Measurements from ENCODE around the gene TSPAN4. TPM values are rescaled to one million over a fixed set of nuclear protein-coding genes. Genes with fewer than 3 reads are reported as not detected.

TSPAN4 gene
- total RNA-seq, 1 experiment from 2014 or later, result 205 TPM

DNA sequence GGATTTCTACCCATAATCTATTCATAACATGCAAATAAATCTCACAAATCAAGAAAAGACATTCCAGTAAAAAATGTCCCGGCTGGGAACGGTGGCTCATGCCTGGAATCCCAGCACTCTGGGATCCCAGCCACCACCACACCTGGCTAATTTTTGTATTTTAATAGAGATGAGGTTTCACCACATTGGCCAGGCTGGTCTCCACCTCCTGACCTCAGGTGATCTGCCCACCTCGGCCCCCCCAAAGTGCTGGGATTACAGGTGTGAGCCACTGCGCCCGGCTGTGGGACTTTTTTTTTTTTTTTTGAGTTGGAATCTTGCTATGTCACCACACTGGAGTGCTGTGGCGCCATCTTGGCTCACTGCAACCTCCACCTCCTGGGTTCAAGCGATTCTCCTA lies 63.3 kb downstream of the TSPAN4 start:
- no peak for DNase-seq (ENCODE audit: low read depth)

DNA sequence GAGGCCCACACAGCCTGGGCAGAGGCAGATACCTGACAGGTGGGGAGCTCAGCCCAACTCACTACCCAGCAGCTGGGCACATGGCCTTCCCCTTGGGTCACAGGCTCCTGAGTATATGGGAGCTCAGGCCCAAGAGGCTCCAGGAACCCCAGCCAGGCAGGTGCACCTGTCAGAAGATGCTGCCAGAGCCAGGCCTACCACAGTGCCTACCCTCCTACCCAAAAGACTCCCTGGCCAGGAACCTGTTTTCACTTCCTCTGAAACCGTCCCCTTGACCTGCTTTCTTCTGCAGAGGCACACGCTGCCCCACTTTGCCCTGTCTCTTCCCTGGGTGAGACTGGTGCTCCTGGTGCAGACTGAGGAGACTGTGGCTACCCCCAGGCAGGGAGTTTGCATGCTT lies 65.0 kb downstream of the TSPAN4 start:
- DNase-seq (ENCODE audit: low read depth), result no peak

DNA sequence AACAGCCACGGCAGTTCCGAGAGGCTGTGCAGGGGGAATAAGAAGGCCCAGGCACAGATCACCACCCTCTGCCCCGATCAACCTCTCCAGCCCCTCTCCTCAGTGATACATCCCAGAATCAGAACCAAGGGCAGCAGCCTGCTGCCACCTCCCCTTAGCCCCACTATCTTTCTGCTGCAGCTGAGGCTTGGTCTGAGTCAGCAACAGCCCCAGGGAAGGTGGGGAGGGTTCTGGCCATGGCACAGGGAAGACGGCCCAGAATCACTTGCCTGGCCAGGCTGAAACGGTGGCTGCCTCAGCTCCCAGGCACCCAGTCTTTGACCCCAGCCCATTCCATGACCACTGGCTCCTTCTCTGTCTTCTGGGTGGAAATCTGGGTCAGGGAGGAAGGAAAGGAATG lies 65.6 kb downstream of the TSPAN4 start:
- DNase-seq (ENCODE audit: low read depth), result no peak

DNA sequence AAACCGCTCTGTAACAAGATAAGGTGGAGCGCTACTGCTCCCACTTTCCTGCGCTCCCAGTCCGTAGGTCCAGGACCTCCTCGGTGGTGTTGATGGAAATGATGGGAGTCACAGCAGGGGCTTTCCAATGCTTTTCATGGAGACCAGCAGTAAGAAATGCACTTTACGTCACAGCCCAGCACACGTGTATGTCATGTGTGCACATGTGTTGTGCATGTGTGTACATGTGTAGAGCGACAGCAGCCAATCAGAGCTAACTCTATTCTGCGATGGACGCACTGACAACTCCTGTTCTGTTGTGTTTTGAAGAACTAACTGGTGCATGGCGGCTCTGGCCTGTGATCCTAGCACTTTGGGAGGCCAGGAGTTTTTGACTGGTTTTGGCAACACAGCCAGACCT lies 66.8 kb downstream of the TSPAN4 start:
- DNase-seq (ENCODE audit: low read depth), result no peak

- no peak for DNase-seq (ENCODE audit: low read depth)
These were observed 67.5 kb downstream of the TSPAN4 start for GRCh38 chr11:910044-910588.

DNA sequence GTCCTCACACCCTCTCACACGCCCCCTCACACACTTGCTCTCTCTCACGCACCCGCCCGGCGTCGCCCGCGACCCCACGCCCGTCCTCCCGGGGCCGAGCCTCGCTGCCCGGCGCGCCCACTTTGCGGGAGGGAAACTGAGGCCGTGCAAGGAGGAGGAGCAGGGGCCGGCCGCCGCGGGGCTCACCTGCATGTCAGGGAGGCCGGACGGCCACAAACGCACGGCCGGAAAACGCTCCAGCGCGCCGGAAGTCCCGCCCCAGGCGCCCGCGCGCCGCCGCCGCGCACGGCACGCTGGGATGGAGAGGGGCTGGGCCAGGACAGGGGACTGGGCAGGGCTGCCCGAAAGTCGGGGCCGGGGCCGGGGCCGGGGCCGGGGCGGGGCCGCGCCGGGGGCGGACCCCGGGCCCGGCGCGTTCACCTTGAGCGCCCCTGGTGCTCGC lies 68.0 kb downstream of the TSPAN4 start, which contains the start of gene CHID1:
TSS of gene CHID1 (minus strand) at position 222 of the 442 bp plus-strand sequence. CDS start 5,994 bp downstream, outside the sequence.
- DNase-seq (ENCODE audit: low read depth), result peak; percentile 86

GRCh38 chr11:911031-911889 lies 68.6 kb downstream of the TSPAN4 start:
- DNase-seq (ENCODE audit: low read depth), result peak; percentile 58

DNA sequence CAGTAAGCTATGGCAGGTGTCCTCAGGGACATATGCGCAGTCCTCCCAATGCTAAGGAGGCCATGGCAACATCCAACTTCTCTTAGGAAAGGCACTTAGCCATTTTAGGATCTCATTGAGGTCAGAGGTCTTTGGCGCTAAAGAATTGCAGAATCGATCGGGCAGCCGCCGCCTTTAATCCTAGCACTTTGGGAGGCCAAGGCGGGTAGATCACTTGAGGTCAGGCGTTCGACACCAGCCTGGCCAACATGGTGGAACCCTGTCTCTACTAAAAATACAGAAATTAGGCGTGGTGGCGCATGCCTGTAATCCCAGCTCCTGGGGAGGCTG lies 69.2 kb downstream of the TSPAN4 start:
- DNase-seq (ENCODE audit: low read depth), result no peak

DNA sequence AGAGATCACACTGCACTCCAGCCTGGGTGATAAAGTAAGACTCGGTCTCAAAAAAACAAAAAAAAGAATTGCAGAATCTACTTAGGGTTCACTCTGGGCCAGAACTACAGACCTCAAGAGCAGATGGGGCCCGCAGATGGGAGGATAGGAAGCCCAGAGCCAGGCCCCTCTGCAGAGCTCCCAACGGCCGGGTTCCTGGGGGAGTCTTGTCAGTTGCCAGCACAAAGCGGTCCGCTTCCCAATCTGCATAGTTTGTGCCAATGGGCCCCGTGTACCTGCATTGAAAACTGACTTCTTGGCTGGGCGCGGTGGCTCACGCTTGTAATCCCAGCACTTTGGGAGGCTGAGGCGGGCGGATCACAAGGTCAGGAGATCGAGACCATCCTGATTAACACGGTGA lies 69.6 kb downstream of the TSPAN4 start:
- no peak for DNase-seq (ENCODE audit: low read depth)

- no peak for DNase-seq (ENCODE audit: low read depth)
These were observed 70.4 kb downstream of the TSPAN4 start for GRCh38 chr11:913043-913442.

DNA sequence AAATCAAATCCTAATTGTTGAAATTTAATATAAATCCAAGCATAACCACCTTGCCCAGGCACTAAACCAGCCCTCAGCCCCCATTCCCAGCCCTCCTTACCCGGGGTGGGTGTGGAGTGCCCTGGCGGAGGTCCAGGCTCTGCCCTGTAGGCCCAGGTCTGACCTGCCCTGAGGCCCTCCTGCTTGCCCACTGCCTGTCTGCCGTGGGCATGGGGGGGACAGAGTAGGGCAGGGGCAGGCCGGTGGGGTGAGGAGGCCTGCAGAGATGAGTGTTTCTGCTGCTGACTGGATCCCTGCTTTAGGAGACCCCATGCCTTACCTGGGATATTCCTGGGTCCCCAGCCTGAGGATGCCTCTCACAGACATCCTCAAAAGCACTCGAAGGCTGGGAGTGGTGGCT lies 71.6 kb downstream of the TSPAN4 start:
- no peak for DNase-seq (ENCODE audit: low read depth)

DNA sequence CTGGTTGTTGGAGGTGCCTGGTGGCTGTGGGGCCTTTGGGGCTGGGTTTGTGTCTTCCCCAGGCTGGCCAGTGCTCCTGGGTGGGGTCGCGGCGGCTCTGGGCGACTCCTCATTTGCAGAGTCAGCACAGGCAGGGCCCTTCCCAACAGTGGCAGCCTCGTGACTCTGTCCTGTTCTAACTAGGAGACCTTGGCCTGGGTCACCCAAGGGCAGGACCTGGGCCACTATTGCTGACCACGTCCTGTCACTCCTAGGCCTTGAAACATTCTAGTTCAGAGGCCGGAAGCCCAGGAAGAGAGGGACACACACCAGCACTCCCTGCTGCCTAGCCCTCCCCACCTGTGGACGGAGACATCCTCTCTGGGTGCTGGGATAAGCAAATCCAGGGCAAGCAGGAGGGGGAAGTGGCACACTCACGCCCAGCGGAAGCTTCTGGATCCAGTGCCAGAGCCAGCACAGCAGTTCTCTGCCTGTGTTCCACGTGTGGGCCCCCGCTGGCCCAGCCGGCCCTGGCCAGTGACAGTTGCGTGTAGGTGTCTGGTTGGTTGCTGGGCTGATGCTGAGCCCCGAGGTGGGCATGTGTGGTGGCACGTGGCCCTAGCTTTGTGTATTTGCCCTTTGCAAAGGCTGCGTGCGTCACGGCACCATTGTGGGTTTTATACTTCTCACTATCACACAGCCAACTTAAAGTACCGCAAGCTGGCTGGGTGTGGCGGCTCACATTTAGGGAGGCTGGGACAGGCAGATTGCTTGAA lies 72.3 kb downstream of the TSPAN4 start:
- no peak for DNase-seq (ENCODE audit: low read depth)

Small RNA genes within 50 kb of the gene (small RNA-seq; reads per million reads assigned to genes)
- gene SNORA52, result not detected

Other genes starting within 250 kb of the TSPAN4 start
- gene IRF7, start 226.9 kb upstream of the TSPAN4 start, total RNA-seq (2014; rRNA removed; shearing (Covaris generic)), result not detected in 2 replicates
- not detected in 2 replicates for gene CDHR5, start 217.9 kb upstream of the TSPAN4 start, total RNA-seq (2014; rRNA removed; shearing (Covaris generic))
- not detected in 2 replicates for gene SCT, start 215.7 kb upstream of the TSPAN4 start, total RNA-seq (2014; rRNA removed; shearing (Covaris generic))
- gene DRD4, start 205.6 kb upstream of the TSPAN4 start, total RNA-seq (2014; rRNA removed; shearing (Covaris generic)), result 0.31 and 0.50 TPM in 2 replicates
- gene DEAF1, start 147.6 kb upstream of the TSPAN4 start, total RNA-seq (2014; rRNA removed; shearing (Covaris generic)), result 64.5 and 75.0 TPM in 2 replicates
- 23.6 and 27.9 TPM in 2 replicates for gene TMEM80, start 147.0 kb upstream of the TSPAN4 start, total RNA-seq (2014; rRNA removed; shearing (Covaris generic))
- 38.3 and 42.6 TPM in 2 replicates for gene EPS8L2, start 136.6 kb upstream of the TSPAN4 start, total RNA-seq (2014; rRNA removed; shearing (Covaris generic))
- 235 and 266 TPM in 2 replicates for gene TALDO1, start 95.4 kb upstream of the TSPAN4 start, total RNA-seq (2014; rRNA removed; shearing (Covaris generic))
- gene GATD1, start 65.4 kb upstream of the TSPAN4 start, total RNA-seq (2014; rRNA removed; shearing (Covaris generic)), result 19.6 and 27.6 TPM in 2 replicates
- gene CEND1, start 52.8 kb upstream of the TSPAN4 start, total RNA-seq (2014; rRNA removed; shearing (Covaris generic)), result 0.53 and 1.0 TPM in 2 replicates
- gene SLC25A22, start 44.6 kb upstream of the TSPAN4 start, total RNA-seq (2014; rRNA removed; shearing (Covaris generic)), result 33.9 and 47.5 TPM in 2 replicates
- gene PIDD1, start 37.6 kb upstream of the TSPAN4 start, total RNA-seq (2014; rRNA removed; shearing (Covaris generic)), result 7.4 and 12.3 TPM in 2 replicates
- gene RPLP2, start 32.9 kb upstream of the TSPAN4 start, total RNA-seq (2014; rRNA removed; shearing (Covaris generic)), result 1,130 and 1,145 TPM in 2 replicates
- gene PNPLA2, start 23.9 kb upstream of the TSPAN4 start, total RNA-seq (2014; rRNA removed; shearing (Covaris generic)), result 18.1 and 39.0 TPM in 2 replicates
- not detected in 2 replicates for gene CRACR2B, start 14.9 kb upstream of the TSPAN4 start, total RNA-seq (2014; rRNA removed; shearing (Covaris generic))
- 483 and 506 TPM in 2 replicates for gene CD151, start 9.9 kb upstream of the TSPAN4 start, total RNA-seq (2014; rRNA removed; shearing (Covaris generic))
- gene POLR2L, start 323 bp upstream of the TSPAN4 start, total RNA-seq (2014; rRNA removed; shearing (Covaris generic)), result 537 and 672 TPM in 2 replicates
- 25.9 and 43.4 TPM in 2 replicates for gene CHID1, start 68.0 kb downstream of the TSPAN4 start, total RNA-seq (2014; rRNA removed; shearing (Covaris generic))
- 19.1 and 24.9 TPM in 2 replicates for gene AP2A2, start 83.0 kb downstream of the TSPAN4 start, total RNA-seq (2014; rRNA removed; shearing (Covaris generic))
- gene MUC6, start 193.9 kb downstream of the TSPAN4 start, total RNA-seq (2014; rRNA removed; shearing (Covaris generic)), result not detected in 2 replicates
- gene MUC2, start 232.0 kb downstream of the TSPAN4 start, total RNA-seq (2014; rRNA removed; shearing (Covaris generic)), result not detected in 2 replicates